DOHH2 (cell line): Measurements from ENCODE around the gene KIF18B.

Experiments
- EZH2phosphoT487 ChIP-seq: fragments of 200-600 bp; sonication (generic); IDR thresholded peaks from 2 replicates; pipeline ENCODE4 v1.6.1; 2017; ENCODE audit warnings: borderline replicate concordance, mild to moderate bottlenecking, antibody characterized with exemption, low read length, moderate library complexity, mixed read lengths
- TF ChIP-seq, protein P1 (sequence below): fragments of 200-600 bp; sonication (generic); IDR thresholded peaks from one replicate; pipeline ENCODE4 v1.5.1; 2014; ENCODE audit warnings: antibody characterized with exemption, mild to moderate bottlenecking, low read depth, low read length; ENCODE audit not compliant: poor library complexity, severe bottlenecking

DNA sequence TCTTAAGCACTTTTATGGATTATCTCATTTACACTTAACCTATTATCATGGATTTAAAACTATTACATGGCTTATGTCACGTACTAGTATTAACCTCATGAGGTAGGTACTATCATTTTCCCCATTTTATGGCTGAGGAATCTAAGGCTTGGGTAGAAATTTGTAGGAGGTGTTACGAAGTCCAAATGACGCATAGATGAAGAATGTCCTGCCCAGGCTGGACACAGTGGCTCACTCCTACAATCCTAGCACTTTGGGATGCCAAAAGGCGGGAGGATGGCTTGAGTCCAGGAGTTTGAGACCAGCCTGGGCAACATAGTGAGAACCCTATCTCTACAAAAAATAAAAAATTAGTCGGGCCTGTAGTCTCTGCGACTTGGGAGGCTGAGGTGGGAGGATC, 25.4 kb upstream of the KIF18B start:
- TF ChIP-seq, protein P1, sequence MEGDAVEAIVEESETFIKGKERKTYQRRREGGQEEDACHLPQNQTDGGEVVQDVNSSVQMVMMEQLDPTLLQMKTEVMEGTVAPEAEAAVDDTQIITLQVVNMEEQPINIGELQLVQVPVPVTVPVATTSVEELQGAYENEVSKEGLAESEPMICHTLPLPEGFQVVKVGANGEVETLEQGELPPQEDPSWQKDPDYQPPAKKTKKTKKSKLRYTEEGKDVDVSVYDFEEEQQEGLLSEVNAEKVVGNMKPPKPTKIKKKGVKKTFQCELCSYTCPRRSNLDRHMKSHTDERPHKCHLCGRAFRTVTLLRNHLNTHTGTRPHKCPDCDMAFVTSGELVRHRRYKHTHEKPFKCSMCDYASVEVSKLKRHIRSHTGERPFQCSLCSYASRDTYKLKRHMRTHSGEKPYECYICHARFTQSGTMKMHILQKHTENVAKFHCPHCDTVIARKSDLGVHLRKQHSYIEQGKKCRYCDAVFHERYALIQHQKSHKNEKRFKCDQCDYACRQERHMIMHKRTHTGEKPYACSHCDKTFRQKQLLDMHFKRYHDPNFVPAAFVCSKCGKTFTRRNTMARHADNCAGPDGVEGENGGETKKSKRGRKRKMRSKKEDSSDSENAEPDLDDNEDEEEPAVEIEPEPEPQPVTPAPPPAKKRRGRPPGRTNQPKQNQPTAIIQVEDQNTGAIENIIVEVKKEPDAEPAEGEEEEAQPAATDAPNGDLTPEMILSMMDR, result no peak
- TF ChIP-seq EZH2phosphoT487, result no peak
